Right lobe of liver (tissue), 6 donors: ENCODE data around the gene DOK6. TPM values are rescaled to one million over a fixed set of nuclear protein-coding genes. Genes with fewer than 3 reads are reported as not detected.

Source experiments
- ATAC-seq, 4 donors: fragments of 200-7000 bp; cut with Tn5 transposase; one replicate each; pipeline ENCODE4 v1.9.1; 2020; ENCODE audit warnings: mild to moderate bottlenecking in 4 of 4, moderate library complexity in 4 of 4
- DNase-seq, 3 donors: peaks; one replicate each; pipeline ENCODE4 v3.0.0-alpha.2; 2020
- H3K27ac ChIP-seq, 3 donors: fragments of 200-600 bp; one replicate each; pipeline ENCODE4 v1.8.0; 2022
- H3K27me3 ChIP-seq, 2 donors: fragments of 200-600 bp; one replicate each; pipeline ENCODE4 v1.8.0; 2022
- H3K36me3 ChIP-seq, 4 donors: fragments of 200-600 bp; sonication (generic) in 1 of 4; one replicate each; pipeline versions ENCODE4 v1.5.1 to v1.8.0; 2017 to 2022; ENCODE audit warnings: control low read depth in 1 of 4
- H3K4me1 ChIP-seq, 4 donors: fragments of 200-600 bp; sonication (generic) in 1 of 4; one replicate each; pipeline versions ENCODE4 v1.5.1 to v1.8.0; 2017 to 2022; ENCODE audit warnings: control low read depth in 1 of 4
- H3K4me3 ChIP-seq, 3 donors: fragments of 200-600 bp; one replicate each; pipeline ENCODE4 v1.8.0; 2022
- H3K9me3 ChIP-seq, 4 donors: fragments of 200-600 bp; sonication (generic) in 1 of 4; one replicate each; pipeline versions ENCODE4 v1.5.1 to v1.8.0; 2017 to 2022; ENCODE audit warnings: control low read depth in 1 of 4
- CTCF ChIP-seq, 4 donors: fragments of 200-600 bp in 3 of 4; fragments of 450-650 bp in 1 of 4; IDR thresholded peaks; one replicate each; pipeline versions ENCODE4 v1.5.1 to v1.8.0; 2016 to 2022; ENCODE audit warnings: antibody characterized with exemption in 4 of 4, mild to moderate bottlenecking in 2 of 4
- POLR2A ChIP-seq: fragments of 450-650 bp; IDR thresholded peaks from one replicate; pipeline ENCODE4 v1.6.1; 2017; ENCODE audit warnings: antibody characterized with exemption, mild to moderate bottlenecking
- WGBS: methylation state at CpG from one replicate; pipeline ENCODE4 v1.1.6; 2018; ENCODE audit warnings: low coverage, low lambda C conversion rate; ENCODE audit not compliant: insufficient coverage; ENCODE audit errors: missing lambda C conversion rate; 5-methylcytosine and 5-hydroxymethylcytosine counted together
- intact Hi-C, 2 donors: fragments of 100-400 bp; cut with DNase I; formaldehyde crosslinking; loops; one replicate each; pipeline versions ENCODE4 v1.11.2 to v1.14.1; 2022
- total RNA-seq, 6 experiments: library from RNA; depleted of rRNA in 2 of 6; stranded (reverse); fragments of >200 nt in 2 of 6; fragmentation: NEBNext Ultra II Directional in 3 of 6; extraction: Animal tissue kit (Norgen Biotek cat#: 25700) in 3 of 6; gene quantifications; one replicate each; pipeline versions ENCODE4 v1.1.0 to v1.2.4, GENCODE V29; 2016 to 2023
- donor health status: DM: no; HTN: yes; CAD: no.
- donor health status: DM: no; HTN: no; CAD: no.
- donor health status: DM: no; HTN: no; CAD: no.
- donor health status: DM: no; HTN: yes; CAD: no.
- donor health status: DM: no; HTN: yes; CAD: no.

The DOK6 gene
- total RNA-seq, 6 experiments from 2014 or later = 0.37 to 2.9 (median 2.1) TPM; not detected in 1

GRCh38 chr18:69490813-69491212 lies 90.1 kb downstream of the DOK6 start:
- no peak for DNase-seq
- Histone ChIP-seq H3K9me3 (no peaks in the 10 kb centered on the region), H3K4me3 (no peak overlapping the region), H3K27ac (no peak overlapping the region), H3K27me3 (no peaks in the 10 kb centered on the region), H3K4me1 (no peaks in the 10 kb centered on the region), H3K36me3 (no peaks in the 10 kb centered on the region)
- no peak for ATAC-seq
- 72% methylated on average over 4 of the region's 4 CpGs for WGBS
- TF ChIP-seq CTCF (IDR thresholded peaks at IDR 0.05) (no peak), POLR2A (no peak)
- intact Hi-C loops = no loop called here

- Histone ChIP-seq H3K36me3 (no peaks in the 10 kb centered on the region), H3K4me3 (no peak overlapping the region), H3K27ac (no peak overlapping the region), H3K9me3 (no peaks in the 10 kb centered on the region), H3K4me1 (no peaks in the 10 kb centered on the region), H3K27me3 (no peaks in the 10 kb centered on the region)
- no peak for TF ChIP-seq POLR2A
- TF ChIP-seq CTCF (IDR thresholded peaks at IDR 0.05) = no peak
- DNase-seq (no peak), ATAC-seq (no peak)
- 53% methylated on average over 2 of the region's 2 CpGs for WGBS
- intact Hi-C loops = no loop called here
These were observed 90.9 kb downstream of the DOK6 start for GRCh38 chr18:69491576-69491975.

GRCh38 chr18:69492861-69493260 lies 92.2 kb downstream of the DOK6 start:
- WGBS = 43% methylated on average over 2 of the region's 2 CpGs
- ATAC-seq = no peak

GRCh38 chr18:69494841-69495240 lies 94.2 kb downstream of the DOK6 start:
- DNase-seq (no peak), ATAC-seq (no peak)
- H3K9me3 ChIP-seq = no peaks in the 10 kb centered on the region
- no peaks in the 10 kb centered on the region for H3K4me1 ChIP-seq
- H3K4me3 ChIP-seq = no peak overlapping the region
- no peak overlapping the region for H3K27ac ChIP-seq
- intact Hi-C loops = no loop called here
- no peaks in the 10 kb centered on the region for H3K27me3 ChIP-seq
- H3K36me3 ChIP-seq = no peaks in the 10 kb centered on the region
- TF ChIP-seq CTCF (IDR thresholded peaks at IDR 0.05) = no peak
- TF ChIP-seq POLR2A = no peak
- WGBS = 92% methylated on average over 3 of the region's 4 CpGs

More at GRCh38 chr18:69492861-69493260, 92.2 kb downstream of the DOK6 start:
- no peak for DNase-seq
- intact Hi-C loops = no loop called here
- Histone ChIP-seq H3K36me3 (no peaks in the 10 kb centered on the region), H3K9me3 (no peaks in the 10 kb centered on the region), H3K27me3 (no peaks in the 10 kb centered on the region), H3K4me3 (no peak overlapping the region), H3K27ac (no peak overlapping the region), H3K4me1 (no peaks in the 10 kb centered on the region)
- TF ChIP-seq CTCF (IDR thresholded peaks at IDR 0.05) (no peak), POLR2A (no peak)

GRCh38 chr18:69495338-69495737 lies 94.7 kb downstream of the DOK6 start:
- no peaks in the 10 kb centered on the region for H3K9me3 ChIP-seq
- WGBS = no CpG with 5 or more reads among the region's 5 CpGs

More at GRCh38 chr18:69495338-69495737, 94.7 kb downstream of the DOK6 start:
- H3K27me3 ChIP-seq = no peaks in the 10 kb centered on the region
- no peaks in the 10 kb centered on the region for H3K36me3 ChIP-seq
- H3K27ac ChIP-seq = no peak overlapping the region
- no peaks in the 10 kb centered on the region for H3K4me1 ChIP-seq
- no peak for TF ChIP-seq CTCF (IDR thresholded peaks at IDR 0.05)
- no peak for TF ChIP-seq POLR2A
- intact Hi-C loops = no loop called here
- H3K4me3 ChIP-seq = no peak overlapping the region
- ATAC-seq (no peak), DNase-seq (no peak)
